Ramos (cell line): Measurements from ENCODE around the gene HOXD12.

Experiments used
- in situ Hi-C: fragments of 300-500 bp; cut with MboI; formaldehyde crosslinking; loops from one replicate; pipeline ENCODE4 v1.14.3; 2022; ENCODE audit warnings: low sequenced_read_pairs; ENCODE audit not compliant: unreplicated experiment

Gene HOXD12

DNA sequence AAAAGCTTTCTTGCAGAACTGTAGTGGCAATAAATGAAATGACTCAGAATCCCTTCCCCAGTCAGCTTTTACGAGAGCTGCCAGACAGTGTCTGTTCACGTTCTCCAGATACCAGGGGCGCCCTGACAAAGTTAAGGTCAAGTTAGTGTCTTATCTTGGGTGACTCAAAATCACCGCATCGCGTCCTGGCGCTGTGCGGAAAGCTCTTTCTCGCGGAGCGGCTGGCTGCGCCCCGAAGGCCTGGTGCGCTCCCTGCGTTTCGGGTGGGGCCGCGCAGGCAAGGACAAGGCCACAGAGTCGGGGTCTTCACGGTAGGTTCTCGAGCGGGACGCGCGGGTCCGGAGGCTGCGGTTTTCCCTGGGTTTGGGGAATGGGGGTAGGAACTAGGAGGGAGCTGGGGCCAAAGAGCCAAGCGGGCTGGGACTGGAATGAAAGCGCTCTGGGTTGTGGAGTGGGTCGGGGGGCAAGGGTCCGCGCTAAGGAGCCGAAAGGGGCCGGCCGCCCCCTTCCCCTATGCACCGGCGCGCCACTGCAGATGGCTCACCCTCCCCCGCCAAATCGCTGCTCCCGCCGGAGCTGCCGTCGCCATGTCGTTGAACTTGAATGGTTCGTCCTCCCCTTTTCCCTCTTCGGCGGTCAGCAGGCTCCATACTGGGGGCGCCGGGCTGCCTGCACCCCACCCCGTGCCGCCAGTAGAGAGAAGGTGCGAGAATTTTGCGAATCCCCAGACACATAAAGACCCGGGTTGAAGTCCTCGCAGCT is 4.9 kb downstream of the HOXD12 start:
- in situ Hi-C loops = loop anchor here (25.0 kb wide), 1 partner anchor 742 kb away; no protein-coding TSS in a partner anchor

- in situ Hi-C loops = loop anchor here (25.0 kb wide), 1 partner anchor 743 kb away; no protein-coding TSS in a partner anchor
Measured at GRCh38 chr2:176105078-176105729, 5.6 kb downstream of the HOXD12 start.

DNA sequence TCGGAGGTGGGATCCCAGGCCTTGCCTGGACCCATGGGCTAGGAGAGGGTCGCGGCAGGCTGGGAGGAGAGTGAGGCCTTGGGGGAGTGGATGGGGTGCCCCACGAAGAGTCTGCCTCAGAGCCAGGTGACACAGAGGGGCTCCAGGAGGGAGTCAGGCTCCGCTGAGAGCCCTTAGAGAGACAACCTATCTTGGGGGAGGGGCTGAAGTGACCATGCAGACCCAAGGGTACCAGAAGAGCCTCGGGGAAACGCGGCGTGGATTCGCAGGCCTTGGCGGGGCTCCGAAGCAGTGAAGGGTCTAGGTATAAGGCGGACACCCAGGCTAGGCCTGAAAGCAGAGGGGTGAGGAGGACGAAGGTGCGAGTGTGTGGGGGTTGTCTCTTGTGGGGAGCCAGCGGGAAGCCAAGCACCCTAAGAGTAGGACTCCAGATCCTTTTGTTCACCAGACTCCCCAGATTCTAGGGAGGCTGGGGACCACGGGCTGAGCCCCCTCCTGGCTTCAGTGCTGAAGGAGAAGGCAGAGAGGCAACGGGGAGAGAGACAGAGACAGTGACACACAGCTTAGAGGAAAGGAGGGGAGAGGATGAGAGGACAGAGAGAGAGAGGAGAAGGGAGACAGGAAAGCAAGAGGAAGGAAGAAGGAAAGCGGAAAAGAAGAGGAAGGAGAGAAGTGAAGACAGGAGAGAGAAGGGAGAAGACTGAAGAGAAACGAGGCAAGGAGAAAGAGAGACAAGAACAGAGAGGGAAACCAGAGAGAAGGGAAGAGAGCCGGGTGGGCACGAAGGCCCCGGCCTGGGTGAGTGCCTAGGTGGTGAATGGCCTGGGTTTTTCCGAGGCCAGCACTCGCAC is 6.4 kb downstream of the HOXD12 start:
- in situ Hi-C loops = loop anchor here (25.0 kb wide), 1 partner anchor 744 kb away; no protein-coding TSS in a partner anchor

GRCh38 chr2:176106581-176107539 is 7.3 kb downstream of the HOXD12 start, which contains the start of gene HOXD11:
HOXD11 (plus strand) TSS chr2:176107280; CDS start chr2:176107356, 76 bp downstream.
- in situ Hi-C loops = loop anchor here (25.0 kb wide), 1 partner anchor 745 kb away; no protein-coding TSS in a partner anchor

DNA sequence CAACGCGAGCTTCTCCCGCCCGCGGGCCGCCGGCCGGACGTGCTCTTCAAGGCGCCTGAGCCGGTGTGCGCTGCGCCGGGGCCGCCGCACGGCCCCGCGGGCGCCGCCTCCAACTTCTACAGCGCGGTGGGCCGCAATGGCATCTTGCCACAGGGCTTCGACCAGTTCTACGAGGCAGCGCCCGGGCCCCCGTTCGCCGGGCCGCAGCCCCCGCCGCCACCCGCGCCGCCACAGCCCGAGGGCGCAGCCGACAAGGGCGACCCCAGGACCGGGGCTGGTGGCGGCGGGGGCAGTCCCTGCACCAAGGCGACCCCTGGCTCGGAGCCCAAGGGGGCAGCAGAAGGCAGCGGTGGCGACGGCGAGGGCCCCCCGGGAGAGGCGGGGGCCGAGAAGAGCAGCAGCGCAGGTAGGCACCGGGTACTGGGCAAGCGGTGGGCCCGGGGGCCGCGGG is 8.2 kb downstream of the HOXD12 start:
- in situ Hi-C loops = loop anchor here (25.0 kb wide), 1 partner anchor 745 kb away; no protein-coding TSS in a partner anchor

DNA sequence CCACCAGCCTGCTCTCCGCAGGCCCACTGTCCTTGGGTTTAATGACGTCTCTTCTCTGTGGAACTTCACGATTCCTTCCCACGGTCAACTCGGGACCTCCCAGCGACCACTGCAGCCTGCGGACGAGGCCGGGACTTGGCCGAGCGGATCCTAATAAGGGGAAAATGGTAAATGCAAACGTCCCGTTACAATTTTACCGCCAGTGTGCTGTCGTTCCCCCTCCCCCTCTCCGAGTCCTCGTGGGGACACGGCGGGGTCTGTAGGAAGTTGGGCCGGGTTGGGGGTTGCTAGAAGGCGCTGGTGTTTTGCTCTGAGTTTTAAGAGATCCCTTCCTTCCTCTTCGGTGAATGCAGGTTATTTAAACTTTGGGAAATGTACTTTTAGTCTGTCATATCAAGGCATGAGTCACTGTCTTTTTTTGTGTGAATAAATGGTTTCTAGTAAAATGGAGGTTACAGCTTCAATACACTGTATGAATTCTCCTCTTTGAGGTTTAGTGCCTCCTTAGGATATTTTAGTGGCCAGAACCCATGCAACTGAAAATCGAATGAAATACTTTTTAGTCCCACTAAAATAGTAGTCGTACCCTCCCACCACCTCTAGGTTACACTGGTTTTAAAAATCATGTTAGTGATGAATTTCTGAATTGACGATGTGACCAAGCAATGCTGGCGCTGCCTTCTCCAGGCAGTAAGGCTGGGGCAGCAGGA is 9.8 kb downstream of the HOXD12 start:
- in situ Hi-C loops = loop anchor here (25.0 kb wide), 1 partner anchor 747 kb away; no protein-coding TSS in a partner anchor

- in situ Hi-C loops = loop anchor here (25.0 kb wide), 1 partner anchor 748 kb away; no protein-coding TSS in a partner anchor
Measured at GRCh38 chr2:176109946-176110345, 10.4 kb downstream of the HOXD12 start.

DNA sequence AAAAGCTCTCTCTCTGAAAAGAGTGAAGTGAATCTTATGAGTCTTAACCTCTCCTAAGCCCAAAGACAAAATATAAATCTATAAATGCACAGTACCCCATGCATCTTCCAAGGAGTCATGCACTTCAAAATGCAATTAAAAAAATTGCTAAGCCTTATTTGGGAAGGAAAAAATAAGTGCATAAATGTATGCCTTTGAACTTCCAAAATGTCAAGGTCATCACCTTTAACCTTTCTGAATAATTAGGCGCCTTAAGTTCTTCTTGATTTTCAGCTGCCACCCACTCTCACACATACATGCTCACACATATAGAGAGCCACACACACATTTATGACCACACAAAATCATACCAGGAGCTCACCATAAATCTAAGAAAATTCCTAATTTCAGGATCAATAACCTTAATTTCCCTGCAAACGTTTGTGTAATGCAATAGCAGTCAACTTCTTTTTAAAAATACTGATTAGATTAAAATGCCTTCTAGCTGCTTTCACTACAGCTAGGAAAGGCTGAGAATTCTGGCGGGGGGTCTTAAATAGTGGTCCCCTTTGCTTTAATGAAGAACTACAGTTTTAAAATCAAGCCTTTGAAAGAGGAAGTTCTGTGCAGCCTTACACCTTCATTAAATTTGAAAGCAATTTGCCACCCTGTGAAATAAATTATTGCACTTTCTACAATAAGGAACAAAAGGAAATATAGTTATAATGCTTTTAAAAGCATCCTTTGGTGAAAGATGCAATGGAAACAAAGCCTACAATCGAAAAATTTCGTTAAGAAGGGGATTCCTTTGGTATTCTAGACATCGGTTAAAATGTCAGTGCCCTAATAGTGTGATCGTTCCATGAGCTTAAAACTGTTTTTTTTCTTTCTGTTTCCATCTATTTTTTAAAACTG is 11.1 kb downstream of the HOXD12 start:
- in situ Hi-C loops = loop anchor here (25.0 kb wide), 1 partner anchor 748 kb away; no protein-coding TSS in a partner anchor

DNA sequence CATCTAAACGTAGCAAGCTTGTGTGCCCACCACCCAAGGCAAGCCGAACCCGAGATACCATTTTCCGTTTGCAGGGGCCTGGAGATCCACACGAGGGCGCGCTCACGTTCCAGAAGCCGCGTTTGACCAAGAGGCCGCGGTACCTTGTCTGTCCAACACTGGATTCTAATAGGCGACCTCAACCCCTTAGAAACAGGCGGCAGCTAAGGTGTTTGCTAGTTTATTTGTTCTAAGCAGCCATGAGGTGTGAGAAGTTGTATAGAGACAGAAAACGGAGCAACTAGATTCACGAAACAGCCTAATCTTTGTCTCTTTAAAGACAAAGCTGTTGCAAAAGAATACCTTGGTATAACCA is 11.7 kb downstream of the HOXD12 start:
- in situ Hi-C loops = loop anchor here (25.0 kb wide), 1 partner anchor 749 kb away; no protein-coding TSS in a partner anchor

DNA sequence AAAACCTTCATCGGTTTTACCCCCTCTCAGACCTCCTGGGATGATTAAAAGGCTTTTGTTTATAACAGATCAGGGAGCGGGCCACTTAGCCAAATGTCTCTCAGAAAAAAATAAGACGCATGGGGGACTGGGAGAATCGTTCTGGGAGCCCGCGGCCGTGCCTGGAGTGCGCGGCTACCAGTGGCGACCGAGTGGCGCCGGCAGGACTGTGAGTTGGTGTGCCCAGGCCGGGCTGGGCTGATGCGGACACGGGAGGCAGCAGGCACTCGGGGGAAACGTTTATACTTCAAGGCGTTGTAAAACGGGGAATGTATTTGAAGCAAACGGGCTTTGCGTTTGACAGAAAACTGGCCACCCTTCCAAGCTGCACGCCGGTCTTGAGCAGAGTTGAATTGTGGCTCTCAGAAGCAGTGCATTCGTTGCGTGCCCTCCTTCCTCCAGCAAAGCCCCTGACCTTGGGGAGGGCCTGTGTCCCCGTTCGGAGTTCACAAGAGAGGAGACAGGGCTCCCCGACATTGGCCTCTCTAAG is 12.3 kb downstream of the HOXD12 start:
- in situ Hi-C loops = loop anchor here (25.0 kb wide), 1 partner anchor 750 kb away; no protein-coding TSS in a partner anchor

GRCh38 chr2:176112375-176113302 is 13.0 kb downstream of the HOXD12 start:
- in situ Hi-C loops = loop anchor here (25.0 kb wide), 1 partner anchor 750 kb away; no protein-coding TSS in a partner anchor

DNA sequence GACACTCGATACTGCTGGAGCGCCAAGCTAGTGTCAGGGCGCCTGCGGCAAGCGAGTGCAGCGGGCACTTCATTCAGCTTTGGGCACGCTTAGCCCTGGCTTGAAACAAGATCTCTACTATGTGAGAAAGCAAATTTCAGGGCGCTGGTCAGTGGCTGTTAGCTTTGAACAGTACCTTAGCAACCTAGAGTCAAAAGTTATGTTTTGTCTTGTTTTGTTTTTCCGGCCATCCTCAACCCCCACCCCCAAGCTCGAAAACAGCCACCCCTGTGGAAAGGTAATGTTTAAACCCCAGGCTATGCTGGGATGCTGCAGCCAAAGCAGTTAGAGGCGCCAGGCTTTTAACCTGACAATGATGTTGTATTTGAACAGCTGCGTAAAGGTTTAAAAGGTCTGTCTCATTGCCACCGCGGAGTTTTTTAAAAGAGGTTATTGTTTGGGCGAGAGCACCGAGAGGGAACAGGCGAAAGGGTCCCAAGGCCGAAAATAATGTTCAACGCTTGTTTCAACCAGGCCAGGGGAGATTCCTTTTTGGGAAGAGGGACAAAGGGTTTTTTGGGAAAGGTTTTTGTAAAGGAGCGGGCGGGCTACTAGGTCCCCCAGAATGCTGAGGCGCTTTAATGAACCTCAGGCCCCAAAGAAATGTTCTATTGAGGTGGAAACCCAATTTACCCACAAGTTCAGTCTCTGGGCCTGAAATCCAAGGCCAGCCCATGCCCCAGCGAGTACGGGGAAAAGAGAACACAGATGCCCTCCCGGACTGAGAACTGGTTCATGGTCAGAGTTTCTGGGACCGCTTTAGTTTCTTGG is 14.7 kb downstream of the HOXD12 start:
- in situ Hi-C loops = loop anchor here (25.0 kb wide), 1 partner anchor 752 kb away; no protein-coding TSS in a partner anchor

DNA sequence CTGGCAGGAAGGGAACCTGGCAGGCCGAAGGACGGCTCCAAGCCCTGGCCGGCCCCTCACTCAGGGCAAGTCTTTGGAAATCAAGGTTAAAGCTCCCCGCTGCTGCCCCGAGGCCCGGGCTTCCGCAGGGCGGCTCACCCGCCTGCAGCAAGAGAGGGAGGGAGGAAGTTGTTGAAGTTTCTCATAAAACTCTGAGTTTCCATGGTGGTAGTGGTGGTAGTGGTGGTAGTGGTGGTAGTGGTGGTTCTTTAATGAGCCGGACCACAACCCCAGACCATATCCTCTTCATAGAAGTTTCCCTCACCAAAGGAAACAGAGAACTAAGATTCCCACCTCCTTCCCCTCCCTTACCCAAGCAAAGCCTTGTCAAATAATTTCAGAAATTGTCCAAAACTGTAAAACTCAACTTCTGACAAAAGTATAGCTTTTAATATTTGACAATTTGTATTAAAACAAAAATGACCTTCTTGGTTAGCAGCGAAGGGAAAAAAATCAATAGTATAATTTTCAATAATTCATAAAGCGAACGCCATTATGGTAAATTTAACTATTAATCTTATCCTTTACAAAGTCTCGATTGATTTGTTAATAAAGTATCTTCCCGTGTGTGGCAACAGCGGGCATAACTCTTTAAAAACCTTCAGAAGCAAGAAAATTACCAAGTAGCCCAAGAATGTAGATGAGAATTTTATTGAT is 15.5 kb downstream of the HOXD12 start:
- in situ Hi-C loops = loop anchor here (25.0 kb wide), 1 partner anchor 753 kb away; no protein-coding TSS in a partner anchor
